Glomerular endothelial cell (primary cell): ENCODE results near the gene COLQ. TPM values are rescaled to one million over a fixed set of nuclear protein-coding genes. Genes with fewer than 3 reads are reported as not detected.
"Not testable (repeated sequence)": the region's sequence is repeated elsewhere in the genome, so short reads cannot be mapped to it uniquely, and the experiment has no call there.

Source experiments
- DNase-seq: peaks from one replicate; pipeline ENCODE4 v3.0.0-alpha.2; 2011; ENCODE audit warnings: low read depth, low spot score; ENCODE audit errors: extremely low read depth
- total RNA-seq: library from RNA; depleted of rRNA; stranded (reverse); fragments of >200 nt; gene quantifications from 2 replicates; pipeline ENCODE4 v1.2.3, GENCODE V29; 2015

The COLQ gene
- total RNA-seq, 1 donor from 2014 or later: 2.6 TPM

- DNase-seq: no peak
Observed at GRCh38 chr3:15431256-15431837, 90.2 kb downstream of the COLQ start.

GRCh38 chr3:15430624-15431023, 90.9 kb downstream of the COLQ start:
- DNase-seq: no peak

- no peak for DNase-seq
Observed at GRCh38 chr3:15429080-15429479, 92.4 kb downstream of the COLQ start.

- DNase-seq: no peak
Observed at GRCh38 chr3:15428539-15428938, 93.0 kb downstream of the COLQ start.

GRCh38 chr3:15427981-15428380, 93.5 kb downstream of the COLQ start:
- DNase-seq: no peak

- DNase-seq: no peak
Observed at GRCh38 chr3:15427182-15427880, 94.2 kb downstream of the COLQ start, which contains the start of the genes EAF1 and METTL6. TSS of gene EAF1 (plus strand) at chr3:15427598. CDS start at chr3:15427780, 182 bp downstream. TSS of gene METTL6 (minus strand) at chr3:15427544. CDS start at chr3:15426511, 1,033 bp downstream.

- no peak for DNase-seq
Observed at GRCh38 chr3:15426579-15427118, 94.9 kb downstream of the COLQ start.

- DNase-seq: no peak
Observed at GRCh38 chr3:15420871-15421270, 100.6 kb downstream of the COLQ start.

GRCh38 chr3:15410966-15411365, 110.5 kb downstream of the COLQ start:
- not testable (repeated sequence) for DNase-seq

- no peak for DNase-seq
Observed at GRCh38 chr3:15409774-15410173, 111.7 kb downstream of the COLQ start.

GRCh38 chr3:15409239-15409638, 112.3 kb downstream of the COLQ start:
- DNase-seq: no peak

- DNase-seq: peak; percentile 51
Observed at GRCh38 chr3:15405448-15406050, 116.0 kb downstream of the COLQ start.

- DNase-seq: no peak
Observed at GRCh38 chr3:15404767-15405166, 116.7 kb downstream of the COLQ start.

GRCh38 chr3:15403965-15404364, 117.5 kb downstream of the COLQ start:
- no peak for DNase-seq

- no peak for DNase-seq
Observed at GRCh38 chr3:15403495-15403894, 118.0 kb downstream of the COLQ start.

- no peak for DNase-seq
Observed at GRCh38 chr3:15401936-15402335, 119.6 kb downstream of the COLQ start.

Other genes with a start within 250 kb of the COLQ start
- gene SH3BP5, start 189.1 kb downstream of the COLQ start, total RNA-seq: 204 and 219 TPM in 2 replicates
- gene METTL6, start 94.2 kb downstream of the COLQ start, total RNA-seq: 13.7 and 19.6 TPM in 2 replicates
- gene EAF1, start 94.1 kb downstream of the COLQ start, total RNA-seq: 26.4 and 28.6 TPM in 2 replicates
- gene HACL1, start 79.9 kb upstream of the COLQ start, total RNA-seq: 17.2 and 22.9 TPM in 2 replicates
- gene BTD, start 80.0 kb upstream of the COLQ start, total RNA-seq: 24.8 and 37.6 TPM in 2 replicates